GM23338 (cell line): ENCODE data around the gene CHAF1B. TPM values are rescaled to one million over a fixed set of nuclear protein-coding genes. Genes with fewer than 3 reads are reported as not detected.
A peak's percentile ranks its signal among the peaks of the same experiment; 100 is the strongest.

Experiments
- ATAC-seq: fragments of 200-7000 bp; cut with Tn5 transposase; 3 replicates; pipeline ENCODE4 v1.9.1; 2020
- DNase-seq: peaks from one replicate; pipeline ENCODE4 v3.0.0-alpha.2; 2015; ENCODE audit warnings: low spot score
- H2AFZ ChIP-seq: fragments of 200-600 bp; sonication (generic); 2 replicates; pipeline ENCODE4 v1.8.0; 2016; ENCODE audit warnings: antibody characterized with exemption, mild to moderate bottlenecking, moderate library complexity
- H3F3A ChIP-seq: fragments of 200-600 bp; sonication (generic); replicated peaks from 2 replicates; pipeline ENCODE4 v1.8.0; 2017; ENCODE audit warnings: antibody characterized with exemption, mixed run types, low read depth
- H3K27ac ChIP-seq: fragments of 200-600 bp; sonication (generic); 2 replicates; pipeline ENCODE4 v1.6.1; 2016; ENCODE audit warnings: low read depth
- H3K27me3 ChIP-seq: fragments of 200-600 bp; sonication (generic); 2 replicates; pipeline ENCODE4 v1.8.0; 2016; ENCODE audit warnings: mild to moderate bottlenecking, mixed run types, moderate library complexity; ENCODE audit not compliant: insufficient read depth
- H3K36me3 ChIP-seq: fragments of 200-600 bp; sonication (generic); 2 replicates; pipeline ENCODE4 v1.8.0; 2016; ENCODE audit warnings: mild to moderate bottlenecking; ENCODE audit not compliant: insufficient read depth
- H3K4me1 ChIP-seq: fragments of 200-600 bp; sonication (generic); 2 replicates; pipeline ENCODE4 v1.8.0; 2016; ENCODE audit warnings: mild to moderate bottlenecking, moderate library complexity; ENCODE audit not compliant: insufficient read depth
- H3K4me2 ChIP-seq: fragments of 200-600 bp; sonication (generic); 2 replicates; pipeline ENCODE4 v1.7.1; 2017; ENCODE audit warnings: mixed run types
- H3K4me3 ChIP-seq: fragments of 200-600 bp; sonication (generic); 2 replicates; pipeline ENCODE4 v1.6.1; 2016; ENCODE audit warnings: mixed run types
- H3K79me2 ChIP-seq: fragments of 200-600 bp; sonication (generic); replicated peaks from 2 replicates; pipeline ENCODE4 v1.8.0; 2017; ENCODE audit warnings: mild to moderate bottlenecking; ENCODE audit not compliant: insufficient read depth
- H3K9me2 ChIP-seq: fragments of 200-600 bp; sonication (generic); 2 replicates; pipeline ENCODE4 v1.8.0; 2017; ENCODE audit not compliant: insufficient read depth
- H4K20me1 ChIP-seq: fragments of 200-600 bp; sonication (generic); replicated peaks from 2 replicates; pipeline ENCODE4 v1.8.0; 2017; ENCODE audit warnings: mild to moderate bottlenecking; ENCODE audit not compliant: insufficient read depth
- H3K27ac Mint-ChIP-seq: 2 replicates; pipeline ENCODE4 v1.8.0; 2020; ENCODE audit warnings: inconsistent platforms, mild to moderate bottlenecking, moderate library complexity, mixed read lengths
- H3K27me3 Mint-ChIP-seq: 3 replicates; pipeline ENCODE4 v1.8.0; 2022; ENCODE audit warnings: low read depth, mild to moderate bottlenecking, moderate library complexity, mixed read lengths, inconsistent platforms; ENCODE audit not compliant: insufficient read depth, poor library complexity
- H3K36me3 Mint-ChIP-seq: 3 replicates; pipeline ENCODE4 v1.8.0; 2021; ENCODE audit warnings: low read depth, mild to moderate bottlenecking, inconsistent platforms, moderate library complexity, mixed read lengths
- H3K4me1 Mint-ChIP-seq: 3 replicates; pipeline ENCODE4 v1.8.0; 2020; ENCODE audit warnings: mild to moderate bottlenecking, inconsistent platforms, mixed read lengths
- H3K4me3 Mint-ChIP-seq: 3 replicates; pipeline ENCODE4 v1.8.0; 2021; ENCODE audit warnings: moderate library complexity, mild to moderate bottlenecking, inconsistent platforms, mixed read lengths
- H3K9me3 Mint-ChIP-seq: 3 replicates; pipeline ENCODE4 v1.8.0; 2020; ENCODE audit warnings: moderate library complexity, mild to moderate bottlenecking, inconsistent platforms, mixed read lengths
- CREB1 ChIP-seq: fragments of 250-450 bp; sonication (Bioruptor Pico); IDR thresholded peaks from 2 replicates; pipeline ENCODE4 v1.5.0; 2020; ENCODE audit warnings: low read depth, mild to moderate bottlenecking, moderate library complexity
- CTCF ChIP-seq, 2 experiments: fragments of 200-600 bp in 1 of 2; sonication (generic) in 1 of 2; conservative IDR thresholded peaks; 2 replicates each; pipeline versions ENCODE4 v1.5.1 to v1.6.1; 2016 to 2017; ENCODE audit warnings: antibody characterized with exemption in 2 of 2, low read depth in 2 of 2, mild to moderate bottlenecking in 2 of 2, moderate library complexity in 1 of 2
- ETS1 ChIP-seq: IDR thresholded peaks from 2 replicates; pipeline ENCODE4 v1.6.1; 2016; ENCODE audit warnings: antibody characterized with exemption
- EZH2 ChIP-seq: fragments of 200-600 bp; sonication (generic); IDR thresholded peaks from one replicate; pipeline ENCODE4 v1.8.0; 2017; ENCODE audit warnings: antibody characterized with exemption, mild to moderate bottlenecking, low read depth; ENCODE audit not compliant: unreplicated experiment
- EZH2phosphoT487 ChIP-seq: fragments of 200-600 bp; sonication (generic); IDR thresholded peaks from one replicate; pipeline ENCODE4 v1.8.1; 2018; ENCODE audit warnings: antibody characterized with exemption; ENCODE audit not compliant: unreplicated experiment
- JUNB ChIP-seq: IDR thresholded peaks from one replicate; pipeline ENCODE4 v1.6.1; 2016; ENCODE audit warnings: antibody characterized with exemption; ENCODE audit not compliant: unreplicated experiment
- NANOG ChIP-seq: IDR thresholded peaks from 2 replicates; pipeline ENCODE4 v1.6.1; 2016; ENCODE audit warnings: antibody characterized with exemption, borderline replicate concordance
- POLR2AphosphoS5 ChIP-seq: IDR thresholded peaks from 2 replicates; pipeline ENCODE4 v1.6.1; 2016; ENCODE audit warnings: antibody characterized with exemption, low read depth
- STAT1 ChIP-seq: IDR thresholded peaks from one replicate; pipeline ENCODE4 v1.6.1; 2016; ENCODE audit warnings: antibody characterized with exemption; ENCODE audit not compliant: unreplicated experiment
- ZNF114 ChIP-seq: fragments of 250-450 bp; sonication (Bioruptor Pico); IDR thresholded peaks from 2 replicates; pipeline ENCODE4 v1.5.0; 2020; ENCODE audit warnings: mild to moderate bottlenecking, moderate library complexity
- ZNF331 ChIP-seq: fragments of 250-450 bp; sonication (Bioruptor Pico); IDR thresholded peaks from 2 replicates; pipeline ENCODE4 v1.5.0; 2020; ENCODE audit warnings: low read depth, mild to moderate bottlenecking, moderate library complexity
- ZNF462 ChIP-seq: fragments of 250-450 bp; sonication (Bioruptor Pico); IDR thresholded peaks from 2 replicates; pipeline ENCODE4 v1.5.0; 2020; ENCODE audit warnings: mild to moderate bottlenecking, moderate library complexity
- polyA plus RNA-seq: library from polyadenylated mRNA; unstranded; fragments of >200 nt; fragmentation: Nextera tagmentation; extraction: Ambion mirVana; gene quantifications from 2 replicates; pipeline ENCODE4 v1.2.1, GENCODE V29; 2016
- total RNA-seq: library from RNA; depleted of rRNA; stranded (reverse); fragments of >200 nt; shearing (Covaris generic); gene quantifications from 2 replicates; pipeline ENCODE4 v1.2.3, GENCODE V29; 2014
- TF ChIP-seq, protein P1 (sequence below): IDR thresholded peaks from one replicate; pipeline ENCODE4 v1.6.1; 2018; ENCODE audit warnings: antibody characterized with exemption; ENCODE audit not compliant: unreplicated experiment

CHAF1B gene
- total and polyA plus RNA-seq, 2 experiments from 2014 or later, result 7.9 to 13.1 TPM

DNA sequence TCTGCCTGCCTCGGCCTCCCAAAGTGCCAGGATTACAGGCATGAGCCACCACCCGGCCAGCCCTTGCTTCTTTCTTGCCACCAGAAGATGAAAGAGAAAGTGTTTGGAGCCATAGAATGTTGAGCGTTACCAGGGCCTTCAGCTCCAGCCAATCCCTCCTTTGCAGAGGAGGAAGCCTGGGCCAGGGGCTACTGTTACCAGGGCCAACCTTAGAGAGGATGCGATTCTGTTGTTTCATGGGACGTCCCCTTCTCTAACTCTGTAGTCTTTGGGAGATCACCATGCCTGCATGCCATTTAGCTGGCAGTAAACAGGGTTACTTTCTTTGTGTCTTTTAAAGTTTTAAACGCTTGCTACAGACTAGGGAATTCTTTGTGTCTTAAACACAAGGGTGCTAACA, 49.0 kb downstream of the CHAF1B start:
- Mint-ChIP-seq H3K4me3 (no peak overlapping the region), H3K36me3 (no peaks in the 10 kb centered on the region), H3K4me1 (peaks cover 10% of the 10 kb centered on the region; the same call in 2 of the 3 replicates), H3K27me3 (peaks cover 8% of the 10 kb centered on the region), H3K9me3 (no peaks in the 10 kb centered on the region; the same call in 2 of the 3 replicates), H3K27ac (no peak overlapping the region)
- no peak overlapping the region for H3K4me3 ChIP-seq
- ATAC-seq (peak; percentile 19; the same call in 1 of the 3 replicates), DNase-seq (peak; percentile 12)
- H4K20me1 ChIP-seq, result no peaks in the 10 kb centered on the region
- H3F3A ChIP-seq, result 0 out of 2 replicates have a peak, but pooled peaks cover 4% of the 10 kb centered on the region
- H3K27ac ChIP-seq, result no peak overlapping the region
- TF ChIP-seq ZNF114 (no peak), ZNF462 (CRISPR knock-in tag) (no peak), CREB1 (CRISPR knock-in tag) (no peak), EZH2 (no peak), ZNF331 (no peak), CTCF (conservative IDR thresholded peaks at IDR 0.05; ENCODE audit: low read depth in 2 of 2) (no peak), POLR2AphosphoS5 (no peak), JUNB (no peak), STAT1 (no peak), NANOG (no peak), ETS1 (no peak), EZH2phosphoT487 (no peak)
- TF ChIP-seq, protein P1, sequence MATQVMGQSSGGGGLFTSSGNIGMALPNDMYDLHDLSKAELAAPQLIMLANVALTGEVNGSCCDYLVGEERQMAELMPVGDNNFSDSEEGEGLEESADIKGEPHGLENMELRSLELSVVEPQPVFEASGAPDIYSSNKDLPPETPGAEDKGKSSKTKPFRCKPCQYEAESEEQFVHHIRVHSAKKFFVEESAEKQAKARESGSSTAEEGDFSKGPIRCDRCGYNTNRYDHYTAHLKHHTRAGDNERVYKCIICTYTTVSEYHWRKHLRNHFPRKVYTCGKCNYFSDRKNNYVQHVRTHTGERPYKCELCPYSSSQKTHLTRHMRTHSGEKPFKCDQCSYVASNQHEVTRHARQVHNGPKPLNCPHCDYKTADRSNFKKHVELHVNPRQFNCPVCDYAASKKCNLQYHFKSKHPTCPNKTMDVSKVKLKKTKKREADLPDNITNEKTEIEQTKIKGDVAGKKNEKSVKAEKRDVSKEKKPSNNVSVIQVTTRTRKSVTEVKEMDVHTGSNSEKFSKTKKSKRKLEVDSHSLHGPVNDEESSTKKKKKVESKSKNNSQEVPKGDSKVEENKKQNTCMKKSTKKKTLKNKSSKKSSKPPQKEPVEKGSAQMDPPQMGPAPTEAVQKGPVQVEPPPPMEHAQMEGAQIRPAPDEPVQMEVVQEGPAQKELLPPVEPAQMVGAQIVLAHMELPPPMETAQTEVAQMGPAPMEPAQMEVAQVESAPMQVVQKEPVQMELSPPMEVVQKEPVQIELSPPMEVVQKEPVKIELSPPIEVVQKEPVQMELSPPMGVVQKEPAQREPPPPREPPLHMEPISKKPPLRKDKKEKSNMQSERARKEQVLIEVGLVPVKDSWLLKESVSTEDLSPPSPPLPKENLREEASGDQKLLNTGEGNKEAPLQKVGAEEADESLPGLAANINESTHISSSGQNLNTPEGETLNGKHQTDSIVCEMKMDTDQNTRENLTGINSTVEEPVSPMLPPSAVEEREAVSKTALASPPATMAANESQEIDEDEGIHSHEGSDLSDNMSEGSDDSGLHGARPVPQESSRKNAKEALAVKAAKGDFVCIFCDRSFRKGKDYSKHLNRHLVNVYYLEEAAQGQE, result no peak
- H2AFZ ChIP-seq, result peak overlapping the region; percentile 52; the same call in 1 of the 2 replicates
- peaks cover 4% of the 10 kb centered on the region; the same call in 1 of the 2 replicates for H3K4me1 ChIP-seq
- H3K27me3 ChIP-seq, result no peaks in the 10 kb centered on the region
- no peak overlapping the region for H3K4me2 ChIP-seq
- H3K79me2 ChIP-seq, result no peaks in the 10 kb centered on the region
- H3K36me3 ChIP-seq, result no peaks in the 10 kb centered on the region
- no peaks in the 10 kb centered on the region for H3K9me2 ChIP-seq
